Cerebellar cortex (tissue), 1 donor: ENCODE data around the gene IL1RAPL1.

Experiments used
- DNase-seq: peaks from one replicate; pipeline ENCODE4 v3.0.0-alpha.2; 2015; ENCODE audit warnings: low spot score

Gene IL1RAPL1

GRCh38 chrX:28969126-28969525 lies 381.9 kb downstream of the IL1RAPL1 start:
- no peak for DNase-seq

GRCh38 chrX:28979877-28980276 lies 392.6 kb downstream of the IL1RAPL1 start:
- no peak for DNase-seq

- no peak for DNase-seq
Measured at GRCh38 chrX:28981952-28982351, 394.7 kb downstream of the IL1RAPL1 start.

GRCh38 chrX:28988246-28988645 lies 401.0 kb downstream of the IL1RAPL1 start:
- DNase-seq, result peak; percentile 74

GRCh38 chrX:28997706-28998463 lies 410.6 kb downstream of the IL1RAPL1 start:
- no peak for DNase-seq

- no peak for DNase-seq
Measured at GRCh38 chrX:28998609-28999135, 411.4 kb downstream of the IL1RAPL1 start.

GRCh38 chrX:29012867-29013266 lies 425.6 kb downstream of the IL1RAPL1 start:
- no peak for DNase-seq

GRCh38 chrX:29023207-29023606 lies 436.0 kb downstream of the IL1RAPL1 start:
- no peak for DNase-seq

GRCh38 chrX:29024871-29025270 lies 437.6 kb downstream of the IL1RAPL1 start:
- DNase-seq, result no peak

GRCh38 chrX:29039501-29039900 lies 452.3 kb downstream of the IL1RAPL1 start:
- DNase-seq, result no peak

GRCh38 chrX:29040160-29040559 lies 452.9 kb downstream of the IL1RAPL1 start:
- no peak for DNase-seq

GRCh38 chrX:29042341-29042740 lies 455.1 kb downstream of the IL1RAPL1 start:
- DNase-seq, result no peak

GRCh38 chrX:29043746-29044145 lies 456.5 kb downstream of the IL1RAPL1 start:
- no peak for DNase-seq

GRCh38 chrX:29044423-29045184 lies 457.4 kb downstream of the IL1RAPL1 start:
- no peak for DNase-seq

GRCh38 chrX:29065477-29065876 lies 478.2 kb downstream of the IL1RAPL1 start:
- DNase-seq, result no peak

- DNase-seq, result no peak
Measured at GRCh38 chrX:29066516-29066915, 479.3 kb downstream of the IL1RAPL1 start.

GRCh38 chrX:29067351-29067750 lies 480.1 kb downstream of the IL1RAPL1 start:
- no peak for DNase-seq

GRCh38 chrX:29071525-29072320 lies 484.5 kb downstream of the IL1RAPL1 start:
- no peak for DNase-seq

GRCh38 chrX:29082558-29082957 lies 495.3 kb downstream of the IL1RAPL1 start:
- DNase-seq, result no peak

GRCh38 chrX:29083823-29084222 lies 496.6 kb downstream of the IL1RAPL1 start:
- no peak for DNase-seq

GRCh38 chrX:29090811-29091210 lies 503.6 kb downstream of the IL1RAPL1 start:
- DNase-seq, result peak; percentile 42

GRCh38 chrX:29107231-29107630 lies 520.0 kb downstream of the IL1RAPL1 start:
- no peak for DNase-seq
